IPS DF 4.7 (cell line): ENCODE data around the gene NDUFAF2.
"Not testable (repeated sequence)": the region's sequence is repeated elsewhere in the genome, so short reads cannot be mapped to it uniquely, and the experiment has no call there.

Source experiments
- DNase-seq: peaks from one replicate; pipeline ENCODE4 v3.0.0-alpha.2; 2013; ENCODE audit warnings: low spot score; ENCODE audit errors: extremely low read depth

NDUFAF2 gene

DNA sequence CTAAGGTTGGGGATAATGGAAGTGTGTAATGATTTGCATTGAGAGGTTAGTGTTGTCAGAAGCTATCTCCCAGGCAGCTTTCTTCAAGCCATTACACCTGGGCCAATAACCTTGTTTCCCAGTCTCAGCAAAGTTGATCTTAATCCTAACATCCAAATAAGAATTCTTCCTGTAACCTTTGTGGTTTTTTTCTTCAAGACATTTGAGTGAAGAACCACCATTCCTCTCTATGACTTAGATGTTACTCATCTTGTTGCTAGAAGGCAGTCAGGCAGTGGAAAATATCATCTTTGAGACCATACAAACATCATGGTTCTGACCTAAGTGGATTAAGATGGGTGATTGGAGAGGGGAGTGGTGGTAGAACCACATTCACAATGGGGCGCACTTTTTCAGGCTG is 103.5 kb downstream of the NDUFAF2 start:
- DNase-seq: no peak

DNA sequence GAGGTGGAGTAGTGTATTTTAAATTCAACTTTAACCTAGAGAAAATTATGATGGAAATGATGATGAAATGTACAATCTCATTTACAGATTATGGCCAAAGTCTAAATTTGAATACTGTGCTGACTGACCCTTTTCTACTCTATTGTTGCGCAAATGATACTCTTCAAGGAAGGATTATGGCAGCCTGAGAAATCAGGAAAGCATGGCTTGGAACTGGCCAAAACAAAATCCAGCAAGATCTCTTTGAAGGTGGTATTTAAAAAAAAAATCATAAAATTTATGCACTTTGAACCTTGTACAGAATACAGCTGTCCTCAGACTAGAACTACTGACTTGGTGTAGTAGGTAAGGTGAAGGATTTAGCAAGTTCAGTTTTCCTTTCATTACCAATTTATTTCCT is 105.3 kb downstream of the NDUFAF2 start:
- DNase-seq: no peak

DNA sequence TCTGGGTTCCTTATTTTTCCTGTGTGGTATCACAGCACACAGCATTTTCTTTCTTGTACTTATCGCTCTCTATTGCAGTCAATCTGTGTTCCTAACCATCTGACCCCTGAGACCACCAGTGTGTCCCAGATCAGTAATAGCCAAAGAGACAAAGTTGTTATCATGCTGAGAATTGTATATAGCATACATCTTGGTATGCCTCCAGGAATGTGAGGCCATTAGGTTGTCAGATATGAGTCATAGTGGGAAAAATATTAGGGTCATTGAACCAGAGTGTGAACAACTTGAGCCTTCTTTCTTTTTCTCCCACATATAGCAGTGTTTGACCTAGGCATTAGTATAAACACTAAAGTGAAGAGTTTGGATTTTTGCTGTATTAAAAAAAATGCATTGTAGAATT is 106.3 kb downstream of the NDUFAF2 start:
- DNase-seq: no peak

DNA sequence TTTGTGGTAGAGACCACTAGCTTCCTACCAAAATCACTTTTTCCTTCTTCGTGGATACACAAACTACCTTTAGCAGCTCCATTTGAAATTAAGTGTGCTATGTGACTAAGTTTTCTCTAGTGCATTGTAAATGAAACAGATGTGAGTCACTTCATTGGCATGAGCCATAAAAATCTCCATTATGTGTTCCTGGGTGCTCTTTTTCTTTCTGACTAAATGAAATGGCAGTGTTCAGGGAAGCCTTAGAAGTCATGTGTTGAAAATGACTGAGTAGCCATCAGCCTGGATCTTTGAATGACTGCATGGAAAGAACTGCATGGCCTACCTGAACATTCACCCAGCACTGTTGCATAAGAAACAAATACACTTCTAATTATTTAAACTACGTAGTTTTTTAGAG is 107.9 kb downstream of the NDUFAF2 start:
- DNase-seq: no peak

GRCh38 chr5:61053937-61054336 is 108.9 kb downstream of the NDUFAF2 start:
- no peak for DNase-seq

DNA sequence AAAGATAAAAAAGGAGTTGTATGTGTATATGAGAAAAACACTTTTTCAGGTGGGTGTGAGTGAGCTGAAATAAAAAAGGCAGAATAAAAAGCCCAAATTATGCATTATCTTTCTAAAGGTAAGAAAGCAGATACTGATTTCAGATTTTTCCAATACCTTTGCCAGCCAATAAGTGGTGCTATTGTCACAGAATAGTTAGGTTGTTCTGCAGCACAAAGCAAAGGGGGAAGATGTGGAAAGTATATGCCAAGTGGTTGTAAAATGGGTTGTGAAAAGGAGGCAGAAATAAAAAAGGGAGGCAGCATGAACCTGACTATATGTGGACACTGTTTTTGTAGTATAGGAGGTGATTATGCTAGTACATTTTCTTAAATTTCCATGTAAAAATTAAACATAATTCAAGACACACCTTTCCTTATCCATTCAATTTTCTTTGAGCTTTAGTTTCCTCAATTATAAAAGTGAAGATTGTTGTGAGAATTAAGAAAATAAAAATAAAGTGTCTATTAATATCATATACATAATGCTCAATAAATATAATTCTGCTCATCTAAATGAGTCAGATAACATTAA is 110.5 kb downstream of the NDUFAF2 start:
- DNase-seq: peak; percentile 16

GRCh38 chr5:61059499-61059898 is 114.5 kb downstream of the NDUFAF2 start:
- no peak for DNase-seq

DNA sequence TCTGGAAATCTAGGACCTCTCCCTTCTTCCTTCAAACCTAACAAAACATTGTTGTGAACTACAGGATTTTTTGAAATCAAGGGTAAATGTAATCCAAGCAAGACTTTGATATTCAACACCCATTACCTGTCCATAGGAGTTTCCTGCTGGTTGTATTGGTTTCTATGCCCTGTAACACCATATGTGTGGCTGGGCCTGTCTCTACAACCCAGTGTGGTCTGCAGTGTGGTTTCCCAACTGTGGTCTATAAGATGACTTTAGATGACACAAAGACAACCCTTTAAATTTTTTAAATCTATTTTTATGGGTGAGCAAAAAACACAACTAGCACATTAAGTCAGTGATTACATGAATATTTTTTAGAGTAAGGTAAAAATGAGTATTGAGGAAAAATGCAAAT is 124.1 kb downstream of the NDUFAF2 start:
- DNase-seq: no peak

DNA sequence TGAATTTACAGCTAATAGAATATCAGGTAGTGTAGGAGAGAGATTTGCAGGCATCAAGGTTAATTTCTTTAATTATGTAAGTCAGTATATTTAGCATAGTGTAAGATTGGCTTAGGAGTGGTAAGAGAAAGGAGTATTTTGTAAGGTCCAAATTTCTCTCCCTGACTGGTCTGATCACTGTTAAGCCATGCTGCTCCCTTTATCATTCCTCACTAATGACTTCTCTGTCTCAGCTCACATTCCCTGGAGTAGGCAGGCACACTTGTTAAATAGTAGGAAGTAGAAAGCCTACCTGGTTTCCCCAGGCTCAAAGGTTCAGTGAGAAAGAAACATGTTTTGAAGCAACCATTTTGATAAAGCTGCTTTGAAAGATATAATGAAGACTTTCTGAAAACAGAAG is 126.5 kb downstream of the NDUFAF2 start:
- no peak for DNase-seq

DNA sequence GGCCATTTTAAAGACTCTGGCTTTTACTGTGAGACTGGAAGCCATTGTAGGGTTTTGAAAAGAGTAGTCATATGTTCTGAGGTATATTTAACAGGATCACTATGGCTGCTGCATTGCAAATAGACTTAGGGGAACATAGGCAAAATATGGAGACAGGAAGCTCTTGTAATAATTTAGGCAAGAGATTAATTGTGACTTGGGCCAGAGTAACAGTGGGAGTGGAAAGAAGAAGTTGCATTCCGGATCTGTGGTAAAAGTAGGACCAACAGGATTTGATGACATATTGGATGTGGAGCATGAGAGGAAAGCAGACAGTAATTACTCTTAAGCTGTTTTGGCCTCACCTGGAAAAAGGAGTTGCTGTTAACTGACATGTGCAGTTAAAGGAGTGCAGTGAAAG is 131.6 kb downstream of the NDUFAF2 start:
- no peak for DNase-seq

GRCh38 chr5:61081741-61082140 is 136.7 kb downstream of the NDUFAF2 start:
- no peak for DNase-seq

DNA sequence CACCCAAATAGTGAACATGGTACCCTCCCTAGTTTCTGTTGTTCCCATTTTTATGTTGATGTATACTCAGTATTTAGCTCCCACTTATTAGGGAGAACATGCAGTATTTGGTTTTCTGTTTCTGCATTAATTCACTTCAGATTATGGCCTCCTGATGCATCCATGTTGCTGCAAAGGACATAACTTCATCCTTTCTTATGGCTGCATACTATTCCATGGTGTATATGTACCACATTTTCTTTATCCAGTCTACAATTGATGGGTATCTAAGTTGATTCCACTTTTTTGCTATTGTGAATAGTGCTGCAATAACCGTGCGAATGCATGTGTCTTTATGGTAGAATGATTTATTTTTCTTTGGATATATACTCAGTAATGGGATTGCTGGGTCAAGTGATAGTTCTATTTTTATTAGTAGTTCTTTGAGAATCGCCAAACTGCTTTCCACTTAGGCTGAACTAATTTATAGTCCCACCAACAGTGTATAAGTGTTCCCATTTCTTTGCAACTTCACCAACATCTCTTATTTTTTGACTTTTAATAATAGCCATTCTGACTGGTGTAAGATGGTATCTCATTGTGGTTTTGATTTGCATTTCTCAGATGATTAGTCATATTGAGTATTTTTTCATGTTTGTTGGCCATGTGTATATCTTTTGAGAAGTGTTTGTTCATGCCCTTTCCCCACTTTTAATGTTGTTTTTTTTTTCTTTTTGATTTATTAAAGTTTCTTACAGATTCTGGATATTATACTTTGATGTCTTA is 137.7 kb downstream of the NDUFAF2 start:
- no peak for DNase-seq

DNA sequence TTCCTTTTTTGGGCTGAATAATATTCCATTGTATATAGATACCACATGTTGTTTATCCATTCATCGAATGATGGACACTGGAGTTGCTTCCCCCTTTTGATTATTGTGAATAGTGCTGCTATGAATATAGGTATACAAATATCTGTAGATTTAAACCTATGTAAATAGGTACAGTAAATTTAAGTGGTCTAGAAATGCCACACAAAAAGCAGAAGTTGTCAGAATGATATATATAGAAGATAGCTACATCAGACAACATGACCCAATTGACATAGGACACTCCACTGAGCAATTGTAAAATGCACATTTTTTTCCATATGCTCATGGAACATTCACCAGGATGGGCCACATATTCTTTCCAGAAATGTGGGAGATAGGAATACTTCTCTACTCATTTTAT is 139.7 kb downstream of the NDUFAF2 start:
- DNase-seq: no peak

DNA sequence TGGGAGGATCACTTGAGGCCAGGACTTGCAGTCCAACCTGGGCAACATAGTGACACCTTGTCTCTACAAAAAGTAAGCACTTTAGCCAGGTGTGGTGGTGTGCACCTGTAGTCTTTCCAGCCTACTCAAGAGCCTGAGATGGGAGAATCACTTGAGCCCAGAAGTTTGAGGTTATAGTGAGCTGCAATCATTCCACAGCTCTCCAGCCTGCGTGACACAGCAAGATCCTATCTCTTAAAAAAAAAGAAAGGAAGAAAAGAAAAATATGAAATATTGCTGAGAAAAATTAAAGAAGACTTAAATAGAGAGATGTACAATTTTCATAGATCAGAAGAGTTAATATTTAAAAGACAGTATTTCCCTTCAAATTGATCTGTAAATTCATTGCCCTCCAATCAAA is 140.9 kb downstream of the NDUFAF2 start:
- no peak for DNase-seq

DNA sequence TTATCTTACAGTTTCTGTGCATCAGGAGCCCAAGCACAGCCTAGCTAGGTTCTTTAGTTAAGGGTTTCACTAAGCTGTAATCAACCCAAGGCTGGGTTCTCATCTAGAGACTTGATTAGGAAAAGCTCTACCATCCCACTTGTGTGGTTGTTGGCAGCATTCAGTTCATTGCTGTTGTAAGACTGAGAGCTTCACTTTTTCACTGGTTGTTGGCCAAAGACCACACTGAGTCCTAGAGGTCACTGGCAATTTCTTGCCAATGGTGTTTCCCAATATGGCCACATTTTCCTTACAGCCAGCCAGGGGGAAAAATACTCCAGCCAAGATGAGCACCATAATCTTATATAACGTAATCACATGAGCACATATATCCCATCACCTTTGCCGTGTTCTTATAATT is 142.9 kb downstream of the NDUFAF2 start:
- DNase-seq: no peak

GRCh38 chr5:61089351-61089750 is 144.3 kb downstream of the NDUFAF2 start:
- no peak for DNase-seq

DNA sequence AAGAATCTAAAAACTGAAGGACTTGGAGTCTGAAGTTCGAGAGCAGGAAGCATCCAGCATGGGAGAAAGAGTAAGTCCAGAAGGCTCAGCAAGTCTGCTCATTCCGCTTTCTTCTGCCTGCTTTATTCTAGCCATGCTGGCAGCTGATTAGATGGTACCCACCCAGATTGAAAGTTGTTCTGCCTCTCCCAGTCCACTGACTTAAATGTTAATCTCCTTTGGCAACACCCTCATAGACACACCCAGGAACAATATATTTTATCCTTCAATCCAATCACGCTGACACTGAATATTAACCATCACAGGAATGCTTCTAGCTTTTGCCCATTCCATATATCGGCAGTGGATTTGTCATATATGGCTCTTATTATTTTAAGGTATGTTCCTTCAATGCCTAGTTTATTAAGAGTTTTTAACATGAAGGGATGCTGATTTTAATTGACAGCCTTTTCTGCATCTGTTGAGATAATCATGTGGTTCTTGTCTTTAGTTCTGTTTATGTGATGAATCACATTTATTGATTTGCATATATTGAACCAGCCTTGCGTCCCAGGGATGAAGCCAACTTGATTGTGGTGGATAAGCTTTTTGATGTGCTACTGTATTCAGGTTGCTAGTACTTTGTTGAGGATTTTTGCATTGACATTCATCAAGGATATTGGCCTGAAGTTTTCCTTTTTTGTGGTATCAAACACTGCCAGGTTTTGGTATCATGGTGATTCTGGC is 148.2 kb downstream of the NDUFAF2 start:
- not testable (repeated sequence) for DNase-seq

DNA sequence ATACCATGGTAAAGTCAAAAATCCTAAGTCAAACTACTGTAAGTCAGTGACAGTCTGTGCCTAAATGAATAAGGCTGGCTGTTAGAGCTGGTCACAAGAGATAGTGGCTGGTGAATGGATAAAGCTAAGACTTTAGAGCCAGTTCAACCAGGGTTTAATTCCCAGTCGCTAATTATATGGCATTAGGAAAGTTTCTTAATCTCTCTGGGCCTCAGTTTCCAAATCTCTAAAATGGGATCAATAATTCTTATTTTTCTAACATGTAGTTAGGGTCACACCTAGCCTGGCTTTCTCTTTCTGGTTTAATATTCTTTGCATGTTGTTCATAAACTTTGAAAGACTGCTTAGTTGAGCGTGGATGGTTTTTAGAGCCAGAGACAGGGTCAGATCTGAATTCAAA is 152.5 kb downstream of the NDUFAF2 start:
- DNase-seq: no peak

DNA sequence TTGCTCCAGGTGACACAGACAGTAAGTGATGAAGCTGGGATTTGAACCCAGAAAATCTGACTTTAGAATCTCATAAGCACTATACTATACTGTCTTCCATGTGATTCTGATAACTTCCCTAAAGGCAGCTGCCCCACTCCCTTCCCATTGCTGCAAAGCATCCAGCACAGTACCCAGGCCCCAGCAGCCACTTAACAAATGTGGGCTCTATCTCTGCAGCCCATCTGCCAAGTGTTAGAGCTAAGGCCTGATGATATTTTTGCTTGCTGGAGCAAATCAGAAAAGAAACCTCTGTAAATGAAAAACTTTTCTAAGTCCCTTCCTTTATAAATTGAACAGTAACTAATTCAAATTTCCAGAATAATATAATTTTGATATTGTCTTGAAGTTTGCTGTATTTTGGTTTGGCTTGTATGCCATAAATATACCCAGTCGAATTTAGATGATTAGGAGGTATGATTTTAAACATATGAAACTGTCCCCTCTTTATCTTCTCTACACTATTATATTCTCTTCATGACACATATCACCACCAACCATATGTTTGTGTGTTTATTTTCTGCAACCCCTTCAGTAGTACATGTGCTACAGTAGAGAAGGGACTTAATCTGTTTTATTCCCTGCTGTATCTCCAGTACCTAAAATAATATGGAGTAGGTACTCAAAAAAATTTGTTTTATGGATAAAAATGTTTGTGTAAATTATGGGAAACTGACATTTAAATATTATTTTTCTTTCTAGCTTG is 153.4 kb downstream of the NDUFAF2 start:
- DNase-seq: no peak

GRCh38 chr5:61100437-61100836 is 155.4 kb downstream of the NDUFAF2 start:
- DNase-seq: no peak

GRCh38 chr5:61114441-61114840 is 169.4 kb downstream of the NDUFAF2 start:
- DNase-seq: no peak

- DNase-seq: no peak
These were observed 171.0 kb downstream of the NDUFAF2 start for GRCh38 chr5:61115968-61116367.
